HG02763 (cell line): Measurements from ENCODE around the gene ZDHHC23.
A peak's percentile ranks its signal among the peaks of the same experiment; 100 is the strongest.

Experiments
- ATAC-seq: cut with Tn5 transposase; IDR thresholded peaks from one replicate; pipeline ENCODE4 v1.9.1; 2021; ENCODE audit warnings: mild to moderate bottlenecking, moderate library complexity; ENCODE audit not compliant: unreplicated experiment

The ZDHHC23 gene

GRCh38 chr3:114005481-114005880 is 57.7 kb downstream of the ZDHHC23 start:
- peak; percentile 93 for ATAC-seq

GRCh38 chr3:114011059-114011797 is 63.4 kb downstream of the ZDHHC23 start:
- ATAC-seq: no peak
